T-helper 2 cell (primary cell): ENCODE results near the gene SWAP70.

Experiments used
- DNase-seq, 5 experiments: peaks; one replicate each; pipeline versions ENCODE4 v3.0.0 to v3.0.0-alpha.2; 2012 to 2022

Gene SWAP70

GRCh38 chr11:9755561-9756185, 91.8 kb downstream of the SWAP70 start:
- DNase-seq = no peak

GRCh38 chr11:9756461-9756860, 92.6 kb downstream of the SWAP70 start:
- no peak for DNase-seq

- DNase-seq = no peak
These were observed 93.0 kb downstream of the SWAP70 start for GRCh38 chr11:9756878-9757277.

GRCh38 chr11:9757809-9758636, 94.1 kb downstream of the SWAP70 start:
- DNase-seq = peak; percentile 87 to 94 (median 89)

GRCh38 chr11:9758637-9759518, 95.0 kb downstream of the SWAP70 start:
- DNase-seq = peak in 4 of 5 experiments; percentile 21 to 57 (median 27)

GRCh38 chr11:9759519-9760192, 95.8 kb downstream of the SWAP70 start:
- peak in 4 of 5 experiments; percentile 51 to 96 (median 75) for DNase-seq

- no peak for DNase-seq
These were observed 96.3 kb downstream of the SWAP70 start for GRCh38 chr11:9760193-9760575.

- DNase-seq = no peak
These were observed 97.6 kb downstream of the SWAP70 start for GRCh38 chr11:9761441-9761945.

GRCh38 chr11:9762531-9762930, 98.7 kb downstream of the SWAP70 start:
- DNase-seq = no peak

GRCh38 chr11:9763301-9763700, 99.4 kb downstream of the SWAP70 start:
- DNase-seq = no peak

GRCh38 chr11:9765320-9766101, 101.6 kb downstream of the SWAP70 start:
- no peak for DNase-seq

GRCh38 chr11:9769621-9770020, 105.7 kb downstream of the SWAP70 start:
- DNase-seq = no peak

GRCh38 chr11:9771071-9771511, 107.2 kb downstream of the SWAP70 start:
- no peak for DNase-seq

GRCh38 chr11:9772218-9772617, 108.3 kb downstream of the SWAP70 start:
- no peak for DNase-seq

- no peak for DNase-seq
These were observed 109.6 kb downstream of the SWAP70 start for GRCh38 chr11:9773524-9773923.

- DNase-seq = no peak
These were observed 110.2 kb downstream of the SWAP70 start for GRCh38 chr11:9774109-9774508.

GRCh38 chr11:9774591-9775397, 110.9 kb downstream of the SWAP70 start:
- DNase-seq = no peak

- DNase-seq = no peak
These were observed 111.5 kb downstream of the SWAP70 start for GRCh38 chr11:9775398-9775779.

- DNase-seq = no peak
These were observed 112.3 kb downstream of the SWAP70 start for GRCh38 chr11:9776203-9776602.

- DNase-seq = no peak
These were observed 113.2 kb downstream of the SWAP70 start for GRCh38 chr11:9777066-9777465.

GRCh38 chr11:9777525-9777924, 113.6 kb downstream of the SWAP70 start:
- DNase-seq = no peak
